Left lung (tissue), 10 donors: Measurements from ENCODE around the gene COG5. TPM values are rescaled to one million over a fixed set of nuclear protein-coding genes. Genes with fewer than 3 reads are reported as not detected.

Source experiments
- ATAC-seq: fragments of 200-7000 bp; cut with Tn5 transposase; one replicate; pipeline ENCODE4 v1.9.1; 2020; ENCODE audit warnings: moderate library complexity
- DNase-seq, 4 donors: peaks; one replicate each; pipeline ENCODE4 v3.0.0-alpha.2; 2013 to 2020
- H3K27ac ChIP-seq, 2 donors: fragments of 200-600 bp; sonication (generic) in 1 of 2; one replicate each; pipeline versions ENCODE4 v1.5.0 to v1.8.0; 2020 to 2021
- H3K27me3 ChIP-seq, 2 donors: fragments of 200-600 bp; sonication (generic) in 1 of 2; one replicate each; pipeline versions ENCODE4 v1.5.0 to v1.8.0; 2020 to 2021
- H3K36me3 ChIP-seq, 2 donors: fragments of 200-600 bp; sonication (generic) in 1 of 2; one replicate each; pipeline versions ENCODE4 v1.5.0 to v1.8.0; 2020 to 2021
- H3K4me1 ChIP-seq, 2 donors: fragments of 200-600 bp; one replicate each; pipeline ENCODE4 v1.8.0; 2021
- H3K4me3 ChIP-seq, 2 donors: fragments of 200-600 bp; sonication (generic) in 1 of 2; one replicate each; pipeline versions ENCODE4 v1.5.0 to v1.8.0; 2020 to 2021; ENCODE audit warnings: mild to moderate bottlenecking in 1 of 2
- H3K9me3 ChIP-seq, 2 donors: fragments of 200-600 bp; sonication (generic) in 1 of 2; one replicate each; pipeline versions ENCODE4 v1.5.0 to v1.8.0; 2020 to 2021
- CTCF ChIP-seq, 2 donors: fragments of 200-600 bp; sonication (generic) in 1 of 2; IDR thresholded peaks; one replicate each; pipeline versions ENCODE4 v1.5.0 to v1.8.0; 2021; ENCODE audit warnings: antibody characterized with exemption in 2 of 2
- intact Hi-C, 2 donors: fragments of 100-400 bp; cut with DNase I; formaldehyde crosslinking; loops; one replicate each; pipeline versions ENCODE4 v1.11.2 to v1.14.2; 2022
- polyA plus RNA-seq, 6 donors: library from polyadenylated mRNA; unstranded; fragments of 120-200 nt; gene quantifications; one replicate each; pipeline ENCODE4 v1.2.1, GENCODE V29; 2013; ENCODE audit not compliant: insufficient read length in 6 of 6
- total RNA-seq, 2 donors: library from RNA; stranded (reverse); fragmentation: NEBNext Ultra II Directional; extraction: Animal tissue kit (Norgen Biotek cat#: 25700); gene quantifications; one replicate each; pipeline ENCODE4 v1.2.1, GENCODE V29; 2021
- donor health status: DM: no; HTN: yes; CAD: no.
- donor health status: DM: no; HTN: no; CAD: no.

COG5 gene
- total and polyA plus RNA-seq, 8 donors = 26.9 to 42.6 (median 33.4) TPM

GRCh38 chr7:107304636-107305035 lies 259.1 kb downstream of the COG5 start:
- intact Hi-C loops = no loop called here
- H3K4me1 ChIP-seq = no peaks in the 10 kb centered on the region
- ATAC-seq = no peak
- peaks cover 0 to 10% of the 10 kb centered on the region in 2 donors for H3K36me3 ChIP-seq
- DNase-seq = no peak
- TF ChIP-seq CTCF (IDR thresholded peaks at IDR 0.05) = no peak
- H3K9me3 ChIP-seq = peaks cover 0 to 3% of the 10 kb centered on the region in 2 donors
- H3K4me3 ChIP-seq = no peak overlapping the region
- H3K27me3 ChIP-seq = no peaks in the 10 kb centered on the region
- H3K27ac ChIP-seq = no peak overlapping the region

GRCh38 chr7:107304063-107304462 lies 259.7 kb downstream of the COG5 start:
- no peak for ATAC-seq

GRCh38 chr7:107302250-107302847 lies 261.4 kb downstream of the COG5 start:
- Histone ChIP-seq H3K36me3 (peaks cover 0 to 10% of the 10 kb centered on the region in 2 donors), H3K27ac (no peak overlapping the region), H3K4me3 (no peak overlapping the region), H3K4me1 (no peaks in the 10 kb centered on the region), H3K27me3 (no peaks in the 10 kb centered on the region), H3K9me3 (peaks cover 0 to 3% of the 10 kb centered on the region in 2 donors)
- intact Hi-C loops = no loop called here
- no peak for TF ChIP-seq CTCF (IDR thresholded peaks at IDR 0.05)
- ATAC-seq = no peak
- no peak for DNase-seq

More at GRCh38 chr7:107304063-107304462, 259.7 kb downstream of the COG5 start:
- no peak for DNase-seq
- intact Hi-C loops = no loop called here
- Histone ChIP-seq H3K27me3 (no peaks in the 10 kb centered on the region), H3K4me3 (no peak overlapping the region), H3K36me3 (peaks cover 0 to 10% of the 10 kb centered on the region in 2 donors), H3K4me1 (no peaks in the 10 kb centered on the region), H3K27ac (no peak overlapping the region), H3K9me3 (peaks cover 0 to 3% of the 10 kb centered on the region in 2 donors)
- TF ChIP-seq CTCF (IDR thresholded peaks at IDR 0.05) = no peak

DNA sequence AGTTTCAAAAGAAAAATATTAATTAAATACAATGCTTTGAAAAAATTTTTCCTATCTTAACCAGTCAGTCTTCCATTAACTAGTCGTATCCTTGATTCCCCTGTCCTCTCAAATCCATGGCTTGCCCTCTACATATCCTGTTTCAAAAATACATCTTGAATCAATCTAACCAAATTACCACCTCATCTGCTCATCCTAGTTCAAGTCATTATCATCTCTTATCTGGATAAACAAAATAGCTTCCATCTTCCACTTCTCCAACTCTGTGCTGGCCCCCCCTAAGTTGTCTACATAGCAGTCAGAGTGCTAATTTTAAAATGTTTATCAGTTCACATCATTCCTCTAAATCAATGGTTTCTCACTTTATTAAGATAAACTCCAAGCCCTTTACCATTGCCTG lies 269.5 kb downstream of the COG5 start:
- Histone ChIP-seq H3K4me1 (no peaks in the 10 kb centered on the region), H3K4me3 (no peak overlapping the region), H3K27ac (no peak overlapping the region), H3K9me3 (no peaks in the 10 kb centered on the region), H3K36me3 (peaks cover 0 to 13% of the 10 kb centered on the region in 2 donors), H3K27me3 (no peaks in the 10 kb centered on the region)
- DNase-seq (no peak), ATAC-seq (no peak)
- TF ChIP-seq CTCF (IDR thresholded peaks at IDR 0.05) = no peak
- intact Hi-C loops = no loop called here

- TF ChIP-seq CTCF (IDR thresholded peaks at IDR 0.05) = no peak
- H3K27me3 ChIP-seq = no peaks in the 10 kb centered on the region
- intact Hi-C loops = no loop called here
Observed at GRCh38 chr7:107292591-107292990, 271.1 kb downstream of the COG5 start.

More at GRCh38 chr7:107292591-107292990, 271.1 kb downstream of the COG5 start:
- no peak overlapping the region for H3K27ac ChIP-seq
- H3K36me3 ChIP-seq = peaks cover 0 to 13% of the 10 kb centered on the region in 2 donors
- no peak overlapping the region for H3K4me3 ChIP-seq
- no peaks in the 10 kb centered on the region for H3K9me3 ChIP-seq
- no peak for DNase-seq
- no peak for ATAC-seq
- H3K4me1 ChIP-seq = no peaks in the 10 kb centered on the region
